HG03159 (cell line): ENCODE results near the gene KIF9.
"Not testable (repeated sequence)": the region's sequence is repeated elsewhere in the genome, so short reads cannot be mapped to it uniquely, and the experiment has no call there.

Source experiments
- ATAC-seq: cut with Tn5 transposase; IDR thresholded peaks from one replicate; pipeline ENCODE4 v1.9.1; 2021; ENCODE audit warnings: mild to moderate bottlenecking, moderate library complexity; ENCODE audit not compliant: unreplicated experiment

KIF9 gene

GRCh38 chr3:47251689-47252088, 30.9 kb downstream of the KIF9 start:
- no peak for ATAC-seq

- ATAC-seq = not testable (repeated sequence)
Observed at GRCh38 chr3:47251085-47251484, 31.5 kb downstream of the KIF9 start.

- no peak for ATAC-seq
Observed at GRCh38 chr3:47250309-47251060, 32.1 kb downstream of the KIF9 start.

- ATAC-seq = no peak
Observed at GRCh38 chr3:47247131-47248064, 35.2 kb downstream of the KIF9 start.

- no peak for ATAC-seq
Observed at GRCh38 chr3:47245271-47245670, 37.3 kb downstream of the KIF9 start.

- ATAC-seq = no peak
Observed at GRCh38 chr3:47244531-47245100, 38.0 kb downstream of the KIF9 start.

GRCh38 chr3:47243419-47244147, 39.0 kb downstream of the KIF9 start:
- no peak for ATAC-seq

- ATAC-seq = no peak
Observed at GRCh38 chr3:47239929-47240328, 42.7 kb downstream of the KIF9 start.

- no peak for ATAC-seq
Observed at GRCh38 chr3:47238017-47238416, 44.6 kb downstream of the KIF9 start.

- ATAC-seq = peak; percentile 58
Observed at GRCh38 chr3:47228088-47228487, 54.5 kb downstream of the KIF9 start.

- ATAC-seq = peak; percentile 55
Observed at GRCh38 chr3:47227678-47228077, 54.9 kb downstream of the KIF9 start.

GRCh38 chr3:47225310-47225906, 57.2 kb downstream of the KIF9 start:
- no peak for ATAC-seq

GRCh38 chr3:47223755-47224154, 58.8 kb downstream of the KIF9 start:
- ATAC-seq = no peak

GRCh38 chr3:47221798-47222197, 60.8 kb downstream of the KIF9 start:
- no peak for ATAC-seq

GRCh38 chr3:47210863-47211405, 71.7 kb downstream of the KIF9 start:
- no peak for ATAC-seq

- ATAC-seq = not testable (repeated sequence)
Observed at GRCh38 chr3:47206022-47206421, 76.6 kb downstream of the KIF9 start.

- ATAC-seq = no peak
Observed at GRCh38 chr3:47204875-47205274, 77.7 kb downstream of the KIF9 start.

- ATAC-seq = no peak
Observed at GRCh38 chr3:47202542-47202941, 80.1 kb downstream of the KIF9 start.

- ATAC-seq = no peak
Observed at GRCh38 chr3:47197287-47197686, 85.3 kb downstream of the KIF9 start.

GRCh38 chr3:47194994-47195393, 87.6 kb downstream of the KIF9 start:
- ATAC-seq = no peak
